MCF 10A (cell line): Measurements from ENCODE around the gene CALHM4. TPM values are rescaled to one million over a fixed set of nuclear protein-coding genes. Genes with fewer than 3 reads are reported as not detected.

Experiments used
- BruUV-seq: library from RNA; stranded (reverse); fragments of 400-500 nt; replicated peaks from 2 replicates; lab custom pipeline; 2021; lab: Mats Ljungman, UMichigan
- CTCF ChIA-PET: fragments of 300-600 bp; sonication (Branson Sonifier 250); formaldehyde crosslinking; extraction: SDS; loops from one replicate; lab custom pipeline; 2021; ENCODE audit warnings: antibody characterized with exemption, inconsistent platforms; lab: Yijun Ruan, JAX
- POLR2A ChIA-PET: fragments of 300-600, 350-650 bp; sonication (Branson Sonifier 250); formaldehyde crosslinking; extraction: SDS; loops from one replicate; lab custom pipeline; 2020; ENCODE audit warnings: antibody characterized with exemption, inconsistent platforms; lab: Yijun Ruan, JAX
- DNase-seq: peaks from one replicate; pipeline ENCODE4 v3.0.0-alpha.2; 2018; ENCODE audit not compliant: unreplicated experiment
- H3K27ac Mint-ChIP-seq: one replicate; pipeline ENCODE4 v1.8.0; 2022; ENCODE audit warnings: mild to moderate bottlenecking, low read depth, mixed read lengths; ENCODE audit not compliant: unreplicated experiment
- H3K27me3 Mint-ChIP-seq: one replicate; pipeline ENCODE4 v1.8.0; 2022; ENCODE audit warnings: mixed read lengths; ENCODE audit not compliant: insufficient read depth, unreplicated experiment
- H3K36me3 Mint-ChIP-seq: one replicate; pipeline ENCODE4 v1.8.0; 2022; ENCODE audit warnings: mild to moderate bottlenecking, moderate library complexity, mixed read lengths; ENCODE audit not compliant: insufficient read depth, unreplicated experiment
- H3K4me1 Mint-ChIP-seq: one replicate; pipeline ENCODE4 v1.8.0; 2022; ENCODE audit warnings: mixed read lengths; ENCODE audit not compliant: insufficient read depth, unreplicated experiment
- H3K4me3 Mint-ChIP-seq: one replicate; pipeline ENCODE4 v1.8.0; 2022; ENCODE audit warnings: mild to moderate bottlenecking, moderate library complexity, mixed read lengths; ENCODE audit not compliant: unreplicated experiment
- H3K9me3 Mint-ChIP-seq: one replicate; pipeline ENCODE4 v1.8.0; 2022; ENCODE audit warnings: mixed read lengths; ENCODE audit not compliant: unreplicated experiment
- intact Hi-C: fragments of 100-400 bp; cut with micrococcal nuclease; formaldehyde crosslinking; loops from 2 replicates; pipeline ENCODE4 v1.14.1; 2022
- total RNA-seq: library from RNA; stranded (reverse); gene quantifications from 2 replicates; pipeline ENCODE4 v1.2.3, GENCODE V29; 2022
- TF ChIP-seq, protein P1 (sequence below): fragments of 200-600 bp; IDR thresholded peaks from one replicate; pipeline ENCODE4 v1.8.0; 2022; ENCODE audit warnings: antibody characterized with exemption, mild to moderate bottlenecking; ENCODE audit not compliant: unreplicated experiment

CALHM4 gene
- total RNA-seq, 1 experiment from 2014 or later = not detected

DNA sequence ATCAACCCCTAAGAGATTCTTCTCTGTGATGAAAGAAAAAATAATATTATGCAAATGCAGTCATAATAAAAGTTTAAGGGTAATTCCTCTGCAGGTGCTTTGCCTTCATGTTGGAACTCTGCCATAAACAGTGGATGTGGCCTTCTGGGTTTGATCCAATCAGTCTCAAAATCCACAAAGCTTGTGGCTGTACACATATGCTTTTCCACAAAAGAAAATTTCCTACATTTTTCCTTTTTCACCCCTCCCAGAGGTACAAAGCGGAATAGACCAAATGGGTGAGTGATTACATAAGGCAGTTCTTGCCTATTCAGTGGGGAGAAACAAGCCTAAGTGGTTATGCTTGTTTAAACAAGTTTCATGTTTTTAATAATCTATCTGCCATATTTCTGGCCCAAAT lies 25.4 kb upstream of the CALHM4 start:
- CTCF ChIA-PET = interaction anchor here (0.8 to 1.9 kb wide), 4 partner anchors 15 to 259 kb away, joined by 3 to 11 read pairs (median 4); partner anchors contain the start of gene CALHM5
- no peaks in the 10 kb centered on the region for H3K27me3 Mint-ChIP-seq
- TF ChIP-seq, protein P1, sequence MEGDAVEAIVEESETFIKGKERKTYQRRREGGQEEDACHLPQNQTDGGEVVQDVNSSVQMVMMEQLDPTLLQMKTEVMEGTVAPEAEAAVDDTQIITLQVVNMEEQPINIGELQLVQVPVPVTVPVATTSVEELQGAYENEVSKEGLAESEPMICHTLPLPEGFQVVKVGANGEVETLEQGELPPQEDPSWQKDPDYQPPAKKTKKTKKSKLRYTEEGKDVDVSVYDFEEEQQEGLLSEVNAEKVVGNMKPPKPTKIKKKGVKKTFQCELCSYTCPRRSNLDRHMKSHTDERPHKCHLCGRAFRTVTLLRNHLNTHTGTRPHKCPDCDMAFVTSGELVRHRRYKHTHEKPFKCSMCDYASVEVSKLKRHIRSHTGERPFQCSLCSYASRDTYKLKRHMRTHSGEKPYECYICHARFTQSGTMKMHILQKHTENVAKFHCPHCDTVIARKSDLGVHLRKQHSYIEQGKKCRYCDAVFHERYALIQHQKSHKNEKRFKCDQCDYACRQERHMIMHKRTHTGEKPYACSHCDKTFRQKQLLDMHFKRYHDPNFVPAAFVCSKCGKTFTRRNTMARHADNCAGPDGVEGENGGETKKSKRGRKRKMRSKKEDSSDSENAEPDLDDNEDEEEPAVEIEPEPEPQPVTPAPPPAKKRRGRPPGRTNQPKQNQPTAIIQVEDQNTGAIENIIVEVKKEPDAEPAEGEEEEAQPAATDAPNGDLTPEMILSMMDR = no peak
- peaks cover 19% of the 10 kb centered on the region for H3K4me1 Mint-ChIP-seq
- H3K9me3 Mint-ChIP-seq = no peaks in the 10 kb centered on the region
- no peaks in the 10 kb centered on the region for H3K36me3 Mint-ChIP-seq
- intact Hi-C loops = no loop called here
- H3K4me3 Mint-ChIP-seq = no peak overlapping the region
- no peak overlapping the region for H3K27ac Mint-ChIP-seq
- DNase-seq = no peak
- no TSS peak for BruUV-seq
- POLR2A ChIA-PET = interaction anchor here (0.8 kb wide), 1 partner anchor 77 kb away, joined by 3 read pairs; no protein-coding TSS in a partner anchor

DNA sequence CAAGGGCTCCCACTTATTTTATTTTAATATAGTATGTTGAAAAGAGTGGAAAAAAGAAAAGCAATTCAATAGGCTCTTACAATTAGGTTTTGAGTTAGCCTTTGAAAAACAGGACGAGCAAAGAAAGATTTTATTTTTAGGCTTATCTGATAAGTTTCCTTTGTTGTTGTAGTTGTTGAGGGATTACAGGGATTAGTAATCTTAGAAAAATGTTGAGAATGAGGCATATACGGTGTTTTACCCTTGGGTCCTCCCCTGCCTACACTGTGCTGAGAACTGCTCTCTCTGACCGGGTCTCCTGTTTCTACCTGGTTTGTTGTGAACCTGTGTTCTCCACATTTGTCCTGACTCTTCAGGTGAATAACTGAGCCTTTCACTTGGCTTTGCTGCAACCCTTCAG lies 24.8 kb upstream of the CALHM4 start:
- Mint-ChIP-seq H3K4me3 (no peak overlapping the region), H3K27ac (no peak overlapping the region), H3K9me3 (no peaks in the 10 kb centered on the region), H3K27me3 (no peaks in the 10 kb centered on the region), H3K4me1 (peaks cover 19% of the 10 kb centered on the region), H3K36me3 (no peaks in the 10 kb centered on the region)
- no TSS peak for BruUV-seq
- ChIA-PET POLR2A (interaction anchor here (0.8 kb wide), 1 partner anchor 78 kb away, joined by 3 read pairs; no protein-coding TSS in a partner anchor), CTCF (interaction anchor here (0.6 to 1.9 kb wide), 9 partner anchors 13 to 264 kb away, joined by 3 to 11 read pairs (median 3); partner anchors contain the start of gene CALHM5)
- DNase-seq = no peak
- intact Hi-C loops = no loop called here
- TF ChIP-seq, protein P1 = no peak

DNA sequence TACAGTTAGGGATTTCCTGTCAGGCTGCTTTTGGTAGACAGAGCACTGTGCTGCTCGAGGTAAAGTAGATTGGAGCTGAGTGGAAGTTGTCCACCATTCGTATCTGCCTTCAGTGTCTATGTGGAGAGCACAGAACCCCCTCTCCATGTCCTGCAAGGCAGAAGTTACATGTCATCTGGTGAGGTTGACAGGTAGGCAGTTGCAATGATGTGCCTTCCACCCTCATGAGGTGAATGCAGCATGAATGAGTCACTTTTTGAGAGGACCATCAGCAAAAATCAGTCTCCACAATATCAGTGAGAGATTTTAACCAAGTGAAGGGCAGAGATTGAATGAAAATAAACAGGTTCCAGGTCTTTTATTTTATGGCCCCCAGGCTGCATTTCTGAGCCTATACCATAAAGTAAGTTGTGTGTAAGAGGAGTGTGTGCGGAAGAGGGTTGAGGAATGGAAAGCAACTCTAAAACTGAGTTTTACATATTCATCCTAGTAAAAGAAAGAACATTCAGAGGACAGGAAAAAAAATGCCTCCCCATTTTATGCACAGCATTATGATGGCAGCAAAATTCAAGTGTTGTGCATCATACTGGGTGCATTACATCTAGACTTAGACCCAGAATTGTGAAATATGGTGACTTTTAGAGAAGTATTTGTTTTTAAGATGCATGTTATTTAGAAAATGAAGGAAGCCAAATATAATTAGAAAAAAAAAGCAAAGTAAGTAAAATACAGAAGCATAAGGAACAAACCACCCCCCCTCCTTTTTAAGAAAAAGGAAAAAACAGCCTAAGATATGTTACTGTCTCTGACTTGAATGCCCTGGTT lies 23.9 kb upstream of the CALHM4 start:
- no peak for DNase-seq
- H3K36me3 Mint-ChIP-seq = no peaks in the 10 kb centered on the region
- TF ChIP-seq, protein P1 = no peak
- ChIA-PET POLR2A (no interaction called here), CTCF (interaction anchor here (0.7 to 1.9 kb wide), 9 partner anchors 12 to 265 kb away, joined by 3 to 11 read pairs (median 4); partner anchors contain the start of gene CALHM5)
- no peak overlapping the region for H3K27ac Mint-ChIP-seq
- no peaks in the 10 kb centered on the region for H3K9me3 Mint-ChIP-seq
- intact Hi-C loops = loop anchor here (2.0 to 5.0 kb wide), 2 partner anchors 159 to 312 kb away; partner anchors contain the start of gene DSE
- peaks cover 19% of the 10 kb centered on the region for H3K4me1 Mint-ChIP-seq
- H3K27me3 Mint-ChIP-seq = no peaks in the 10 kb centered on the region
- no TSS peak for BruUV-seq
- no peak overlapping the region for H3K4me3 Mint-ChIP-seq

DNA sequence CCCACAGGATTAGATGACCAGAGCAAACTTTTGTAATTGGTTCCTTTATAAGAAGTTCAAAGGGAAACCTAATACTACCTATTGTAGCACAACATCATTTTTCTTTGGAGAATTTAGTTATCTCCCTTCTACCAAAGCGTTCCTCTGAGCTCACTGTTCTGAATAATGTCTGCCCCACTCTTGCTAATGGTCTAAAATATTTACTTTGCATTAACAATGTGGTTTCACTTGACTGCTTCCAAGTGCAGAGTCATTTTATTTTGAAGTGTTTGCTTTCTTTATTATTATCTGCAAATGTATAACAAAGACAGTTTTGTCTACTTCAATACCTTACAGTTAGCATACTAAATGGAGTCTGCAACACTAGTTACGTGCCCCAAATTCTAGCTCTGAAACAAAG lies 23.1 kb upstream of the CALHM4 start:
- ChIA-PET POLR2A (interaction anchor here (0.7 kb wide), 1 partner anchor 251 kb away, joined by 3 read pairs; the partner anchor contains the start of gene TSPYL1), CTCF (interaction anchor here (0.6 to 1.5 kb wide), 9 partner anchors 16 to 1835 kb away, joined by 3 to 8 read pairs (median 4); no protein-coding TSS in a partner anchor)
- H3K4me3 Mint-ChIP-seq = no peak overlapping the region
- no peak overlapping the region for H3K27ac Mint-ChIP-seq
- H3K4me1 Mint-ChIP-seq = peaks cover 19% of the 10 kb centered on the region
- no TSS peak for BruUV-seq
- TF ChIP-seq, protein P1 = no peak
- intact Hi-C loops = loop anchor here (2.0 to 5.0 kb wide), 2 partner anchors 160 to 313 kb away; partner anchors contain the start of gene DSE
- DNase-seq = no peak
- no peaks in the 10 kb centered on the region for H3K27me3 Mint-ChIP-seq
- no peaks in the 10 kb centered on the region for H3K36me3 Mint-ChIP-seq
- H3K9me3 Mint-ChIP-seq = no peaks in the 10 kb centered on the region
